ENCODE results near the gene ZSCAN18.

The ZSCAN18 gene

GRCh38 chr19:58088521-58089052, 9.4 kb downstream of the ZSCAN18 start:
- no peak for TF ChIP-seq CTCF (IDR thresholded peaks at IDR 0.05; ENCODE audit: control extremely low read depth, extremely low read depth, low read depth, missing control alignments)
- no peak for DNase-seq (ENCODE audit: extremely low spot score)
- CTCF ChIA-PET: no interaction called here

DNA sequence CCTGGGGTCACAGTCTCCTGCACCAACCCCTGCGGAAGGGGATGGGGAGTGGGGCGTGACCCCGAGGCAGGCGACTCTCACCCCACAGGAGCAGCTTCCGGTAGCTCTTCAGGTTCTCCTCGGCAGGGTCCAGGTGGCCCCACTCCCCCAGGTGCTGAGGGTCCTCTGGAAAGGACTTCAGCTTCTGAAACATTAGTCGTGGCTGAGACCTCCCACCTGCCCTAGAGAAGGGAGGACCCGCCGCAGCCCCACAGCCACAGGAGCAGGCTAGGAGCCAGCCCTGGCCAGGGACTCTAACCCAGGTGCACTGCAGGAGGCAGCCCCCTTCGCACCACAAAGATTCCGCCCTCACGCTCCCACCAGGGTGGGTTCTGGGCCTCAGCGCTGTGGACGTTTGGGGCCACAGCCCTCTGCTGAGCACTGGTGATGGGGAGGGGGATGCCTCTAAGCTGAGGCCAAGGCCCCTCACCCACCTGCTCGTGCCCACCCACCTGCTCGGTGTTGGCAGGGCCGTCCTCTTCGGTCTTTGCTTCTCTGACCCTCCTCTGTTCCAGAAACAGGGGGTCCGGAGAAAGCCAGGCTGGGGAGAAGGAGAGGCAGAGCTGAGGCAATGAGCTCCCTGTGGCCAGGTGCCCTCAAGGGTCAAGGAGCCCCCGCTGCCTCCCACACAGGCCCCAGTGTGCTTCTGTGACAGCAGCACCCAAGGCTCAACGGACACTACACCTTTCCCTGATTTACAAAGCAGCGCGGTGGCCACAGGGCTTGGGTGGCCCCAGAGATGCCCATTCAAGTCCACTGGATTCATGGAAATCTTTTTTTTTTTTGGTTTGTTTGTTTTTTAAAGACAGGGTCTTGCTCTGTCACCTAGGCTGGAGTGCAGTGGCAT, 11.0 kb downstream of the ZSCAN18 start:
- TF ChIP-seq CTCF (IDR thresholded peaks at IDR 0.05; ENCODE audit: control extremely low read depth, extremely low read depth, low read depth, missing control alignments): no peak
- POLR2A ChIA-PET: no interaction called here
- CTCF ChIA-PET: no interaction called here
- DNase-seq (ENCODE audit: extremely low spot score): no peak

More at GRCh38 chr19:58088521-58089052, 9.4 kb downstream of the ZSCAN18 start:
- POLR2A ChIA-PET: no interaction called here

- DNase-seq (ENCODE audit: extremely low spot score): no peak
- TF ChIP-seq CTCF (IDR thresholded peaks at IDR 0.05; ENCODE audit: control extremely low read depth, extremely low read depth, low read depth, missing control alignments): no peak
- CTCF ChIA-PET: no interaction called here
- POLR2A ChIA-PET: interaction anchor here (0.7 kb wide), 1 partner anchor 20 kb away, joined by 3 read pairs; no protein-coding TSS in a partner anchor
These were observed 12.6 kb downstream of the ZSCAN18 start for GRCh38 chr19:58085348-58085875.

GRCh38 chr19:58084596-58085347, 13.3 kb downstream of the ZSCAN18 start:
- CTCF ChIA-PET: no interaction called here
- TF ChIP-seq CTCF (IDR thresholded peaks at IDR 0.05; ENCODE audit: control extremely low read depth, extremely low read depth, low read depth, missing control alignments): no peak
- no peak for DNase-seq (ENCODE audit: extremely low spot score)
- POLR2A ChIA-PET: no interaction called here

- TF ChIP-seq CTCF (IDR thresholded peaks at IDR 0.05; ENCODE audit: control extremely low read depth, extremely low read depth, low read depth, missing control alignments): no peak
- CTCF ChIA-PET: interaction anchor here (1.0 kb wide), 1 partner anchor 17 kb away, joined by 3 read pairs; no protein-coding TSS in a partner anchor
- POLR2A ChIA-PET: no interaction called here
- no peak for DNase-seq (ENCODE audit: extremely low spot score)
These were observed 15.0 kb downstream of the ZSCAN18 start for GRCh38 chr19:58083021-58083420.

GRCh38 chr19:58079792-58080191, 18.2 kb downstream of the ZSCAN18 start:
- ChIA-PET POLR2A (no interaction called here), CTCF (no interaction called here)
- TF ChIP-seq CTCF (IDR thresholded peaks at IDR 0.05; ENCODE audit: control extremely low read depth, extremely low read depth, low read depth, missing control alignments): no peak
- DNase-seq (ENCODE audit: extremely low spot score): no peak
